Measurements from ENCODE around the gene BICDL2. TPM values are rescaled to one million over a fixed set of nuclear protein-coding genes. Genes with fewer than 3 reads are reported as not detected.
A peak's percentile ranks its signal among the peaks of the same experiment; 100 is the strongest.

BICDL2 gene
- total RNA-seq, 3 donors from 2014 or later, result 31.5 to 50.1 TPM; not detected in 1

GRCh38 chr16:3051009-3051408 lies 14.3 kb upstream of the BICDL2 start:
- Histone ChIP-seq H3K36me3 (no peaks in the 10 kb centered on the region), H3K4me3 (no peak overlapping the region), H3K4me1 (peaks cover under 1 to 2% of the 10 kb centered on the region in 2 donors), H3K27ac (no peak overlapping the region), H3K9me3 (no peaks in the 10 kb centered on the region), H3K27me3 (peaks cover under 1 to 16% of the 10 kb centered on the region in 2 donors)
- DNase-seq (ENCODE audit: low spot score in 2 of 2), result no peak
- TF ChIP-seq POLR2A (IDR thresholded peaks at IDR 0.05), result no peak
- TF ChIP-seq POLR2AphosphoS5 (IDR thresholded peaks at IDR 0.05), result no peak
- no peak for TF ChIP-seq CTCF (IDR thresholded peaks at IDR 0.05)
- intact Hi-C loops (cut with DNase I; ENCODE audit: low total_unique reads), result loop anchor here (10.0 kb wide), 1 partner anchor 114 kb away; no protein-coding TSS in a partner anchor

- peaks cover 6% of the 10 kb centered on the region in 2 donors for H3K4me1 ChIP-seq
- H3K27me3 ChIP-seq, result peaks cover 5 to 21% of the 10 kb centered on the region in 2 donors
- H3K4me3 ChIP-seq, result no peak overlapping the region
- H3K9me3 ChIP-seq, result no peaks in the 10 kb centered on the region
- H3K27ac ChIP-seq, result no peak overlapping the region
- DNase-seq (ENCODE audit: low spot score in 2 of 2), result no peak
- H3K36me3 ChIP-seq, result no peaks in the 10 kb centered on the region
- TF ChIP-seq POLR2AphosphoS5 (IDR thresholded peaks at IDR 0.05), result no peak
- no peak for TF ChIP-seq CTCF (IDR thresholded peaks at IDR 0.05)
- TF ChIP-seq POLR2A (IDR thresholded peaks at IDR 0.05), result no peak
- intact Hi-C loops (cut with DNase I; ENCODE audit: low total_unique reads), result loop anchor here (10.0 kb wide), 1 partner anchor 114 kb away; no protein-coding TSS in a partner anchor
Observed at GRCh38 chr16:3050487-3050886, 13.7 kb upstream of the BICDL2 start.

GRCh38 chr16:3049921-3050481 lies 13.3 kb upstream of the BICDL2 start:
- Histone ChIP-seq H3K4me1 (peaks cover 6 to 7% of the 10 kb centered on the region in 2 donors), H3K27me3 (peaks cover 5 to 26% of the 10 kb centered on the region in 2 donors), H3K4me3 (no peak overlapping the region), H3K9me3 (no peaks in the 10 kb centered on the region), H3K27ac (no peak overlapping the region), H3K36me3 (no peaks in the 10 kb centered on the region)
- intact Hi-C loops (cut with DNase I; ENCODE audit: low total_unique reads), result loop anchor here (10.0 kb wide), 1 partner anchor 115 kb away; no protein-coding TSS in a partner anchor
- DNase-seq (ENCODE audit: low spot score in 2 of 2), result no peak
- TF ChIP-seq POLR2AphosphoS5 (IDR thresholded peaks at IDR 0.05), result no peak
- no peak for TF ChIP-seq CTCF (IDR thresholded peaks at IDR 0.05)
- no peak for TF ChIP-seq POLR2A (IDR thresholded peaks at IDR 0.05)

- TF ChIP-seq POLR2AphosphoS5 (IDR thresholded peaks at IDR 0.05) (no peak), CTCF (IDR thresholded peaks at IDR 0.05) (no peak), POLR2A (IDR thresholded peaks at IDR 0.05) (no peak)
- no peak overlapping the region for H3K4me3 ChIP-seq
- peaks cover 5 to 50% of the 10 kb centered on the region in 2 donors for H3K27me3 ChIP-seq
- no peak for DNase-seq (ENCODE audit: low spot score in 2 of 2)
- no peak overlapping the region for H3K27ac ChIP-seq
- H3K9me3 ChIP-seq, result no peaks in the 10 kb centered on the region
- H3K4me1 ChIP-seq, result peaks cover 6 to 7% of the 10 kb centered on the region in 2 donors
- no peaks in the 10 kb centered on the region for H3K36me3 ChIP-seq
- intact Hi-C loops (cut with DNase I; ENCODE audit: low total_unique reads), result no loop called here
Observed at GRCh38 chr16:3047387-3047720, 10.6 kb upstream of the BICDL2 start.

- Histone ChIP-seq H3K36me3 (no peaks in the 10 kb centered on the region), H3K27ac (no peak overlapping the region), H3K27me3 (peaks cover 5 to 50% of the 10 kb centered on the region in 2 donors), H3K4me3 (peak overlapping the region; percentile 39 to 68 (median 50)), H3K9me3 (no peaks in the 10 kb centered on the region), H3K4me1 (peaks cover 6 to 7% of the 10 kb centered on the region in 2 donors)
- TF ChIP-seq CTCF (IDR thresholded peaks at IDR 0.05) (no peak), POLR2AphosphoS5 (IDR thresholded peaks at IDR 0.05) (no peak), POLR2A (IDR thresholded peaks at IDR 0.05) (no peak)
- intact Hi-C loops (cut with DNase I; ENCODE audit: low total_unique reads), result no loop called here
- DNase-seq (ENCODE audit: low spot score in 2 of 2), result no peak
Observed at GRCh38 chr16:3046641-3047386, 10.1 kb upstream of the BICDL2 start.

All from breast epithelium (tissue), 4 donors.